Stimulated activated CD8-positive, alpha-beta memory T cell treated with anti-CD3 and anti-CD28 coated beads, Interleukin-4, amount 100 ng/mL, for 48 hours (primary cell): Measurements from ENCODE around the gene EFCAB12.
"Not testable (repeated sequence)": the region's sequence is repeated elsewhere in the genome, so short reads cannot be mapped to it uniquely, and the experiment has no call there.

Experiments used
- DNase-seq: peaks from one replicate; pipeline ENCODE4 v3.0.0-alpha.2; 2020

The EFCAB12 gene

GRCh38 chr3:129391583-129391982 lies 36.9 kb downstream of the EFCAB12 start:
- not testable (repeated sequence) for DNase-seq

GRCh38 chr3:129389572-129389937 lies 38.9 kb downstream of the EFCAB12 start:
- no peak for DNase-seq

- not testable (repeated sequence) for DNase-seq
These were observed 39.5 kb downstream of the EFCAB12 start for GRCh38 chr3:129388791-129389571.

- DNase-seq: no peak
These were observed 40.9 kb downstream of the EFCAB12 start for GRCh38 chr3:129387487-129387886.

- no peak for DNase-seq
These were observed 41.5 kb downstream of the EFCAB12 start for GRCh38 chr3:129386984-129387383.

GRCh38 chr3:129385507-129385906 lies 42.9 kb downstream of the EFCAB12 start:
- not testable (repeated sequence) for DNase-seq

- DNase-seq: no peak
These were observed 43.7 kb downstream of the EFCAB12 start for GRCh38 chr3:129384594-129385323.

GRCh38 chr3:129384103-129384502 lies 44.3 kb downstream of the EFCAB12 start:
- DNase-seq: not testable (repeated sequence)

- DNase-seq: peak; percentile 65
These were observed 45.1 kb downstream of the EFCAB12 start for GRCh38 chr3:129383292-129383860.

- no peak for DNase-seq
These were observed 46.1 kb downstream of the EFCAB12 start for GRCh38 chr3:129382366-129382765.

GRCh38 chr3:129379582-129380358 lies 48.7 kb downstream of the EFCAB12 start:
- DNase-seq: no peak

GRCh38 chr3:129378949-129379348 lies 49.5 kb downstream of the EFCAB12 start:
- no peak for DNase-seq

- DNase-seq: no peak
These were observed 50.8 kb downstream of the EFCAB12 start for GRCh38 chr3:129377615-129378014.

GRCh38 chr3:129375099-129375498 lies 53.3 kb downstream of the EFCAB12 start:
- DNase-seq: no peak

- DNase-seq: no peak
These were observed 57.2 kb downstream of the EFCAB12 start for GRCh38 chr3:129371041-129371826.

- DNase-seq: no peak
These were observed 58.0 kb downstream of the EFCAB12 start for GRCh38 chr3:129370248-129370964.

GRCh38 chr3:129369711-129370110 lies 58.7 kb downstream of the EFCAB12 start:
- no peak for DNase-seq

GRCh38 chr3:129367821-129368220 lies 60.6 kb downstream of the EFCAB12 start:
- no peak for DNase-seq

GRCh38 chr3:129366312-129366831 lies 62.1 kb downstream of the EFCAB12 start:
- no peak for DNase-seq

GRCh38 chr3:129365296-129366136 lies 62.9 kb downstream of the EFCAB12 start:
- DNase-seq: no peak
